Measurements from ENCODE around the gene OR51E1. TPM values are rescaled to one million over a fixed set of nuclear protein-coding genes. Genes with fewer than 3 reads are reported as not detected.

Gene OR51E1
- total RNA-seq, 2 experiments from 2014 or later = 0.09 TPM; not detected in 1

DNA sequence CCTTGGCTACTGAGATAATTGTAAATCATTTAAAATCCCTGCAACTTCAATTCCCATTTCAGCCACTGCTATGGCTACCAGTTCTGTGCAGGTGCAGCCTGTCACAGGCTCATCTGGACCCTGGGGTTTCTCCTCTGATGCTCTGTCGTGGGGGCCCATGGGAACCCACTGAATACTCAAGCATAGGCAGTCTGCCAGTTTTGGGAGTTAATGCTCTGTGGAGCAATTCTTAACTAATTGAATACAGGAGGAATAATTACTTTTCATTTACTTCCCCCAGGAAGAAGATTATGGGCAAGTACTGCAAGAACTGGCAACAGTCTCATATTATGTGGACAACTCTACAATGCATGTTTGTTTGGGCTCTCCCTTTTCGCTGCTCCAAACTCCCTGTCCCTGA lies 28.0 kb downstream of the OR51E1 start:
- CTCF ChIA-PET (ENCODE audit: unreplicated experiment) = no interaction called here
- no TSS peak for BruUV-seq (replicated peaks)
- Histone ChIP-seq H3K4me2 (ENCODE audit: low read length) (no peak overlapping the region), H2AFZ (ENCODE audit: low read length) (no peak overlapping the region), H4K20me1 (ENCODE audit: insufficient read depth, low read length) (no peaks in the 10 kb centered on the region), H3K79me2 (ENCODE audit: insufficient read depth, low read depth, low read length) (no peaks in the 10 kb centered on the region), H3K36me3 (ENCODE audit: insufficient read depth, low read length) (no peaks in the 10 kb centered on the region), H3K9me3 (ENCODE audit: low read length) (no peaks in the 10 kb centered on the region), H3K4me3 (ENCODE audit: low read depth, low read length, poor library complexity, severe bottlenecking) (no peak overlapping the region), H3K9me2 (ENCODE audit: insufficient read depth, low read length) (no peaks in the 10 kb centered on the region), H3K27ac (ENCODE audit: low read depth, low read length, poor library complexity, severe bottlenecking) (no peak overlapping the region), H3K4me1 (ENCODE audit: insufficient read depth, low read length, poor library complexity, severe bottlenecking) (no peaks in the 10 kb centered on the region)
- intact Hi-C loops (cut with micrococcal nuclease; ENCODE audit: unreplicated experiment) = no loop called here
- TF ChIP-seq, protein P1, sequence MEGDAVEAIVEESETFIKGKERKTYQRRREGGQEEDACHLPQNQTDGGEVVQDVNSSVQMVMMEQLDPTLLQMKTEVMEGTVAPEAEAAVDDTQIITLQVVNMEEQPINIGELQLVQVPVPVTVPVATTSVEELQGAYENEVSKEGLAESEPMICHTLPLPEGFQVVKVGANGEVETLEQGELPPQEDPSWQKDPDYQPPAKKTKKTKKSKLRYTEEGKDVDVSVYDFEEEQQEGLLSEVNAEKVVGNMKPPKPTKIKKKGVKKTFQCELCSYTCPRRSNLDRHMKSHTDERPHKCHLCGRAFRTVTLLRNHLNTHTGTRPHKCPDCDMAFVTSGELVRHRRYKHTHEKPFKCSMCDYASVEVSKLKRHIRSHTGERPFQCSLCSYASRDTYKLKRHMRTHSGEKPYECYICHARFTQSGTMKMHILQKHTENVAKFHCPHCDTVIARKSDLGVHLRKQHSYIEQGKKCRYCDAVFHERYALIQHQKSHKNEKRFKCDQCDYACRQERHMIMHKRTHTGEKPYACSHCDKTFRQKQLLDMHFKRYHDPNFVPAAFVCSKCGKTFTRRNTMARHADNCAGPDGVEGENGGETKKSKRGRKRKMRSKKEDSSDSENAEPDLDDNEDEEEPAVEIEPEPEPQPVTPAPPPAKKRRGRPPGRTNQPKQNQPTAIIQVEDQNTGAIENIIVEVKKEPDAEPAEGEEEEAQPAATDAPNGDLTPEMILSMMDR (conservative IDR thresholded peaks at IDR 0.05; ENCODE audit: low read length) = no peak
- no peak for TF ChIP-seq EZH2phosphoT487 (IDR thresholded peaks at IDR 0.05; ENCODE audit: borderline replicate concordance, low read depth, low read length)
- POLR2A ChIA-PET = no interaction called here
- no peak for DNase-seq (ENCODE audit: low spot score)

DNA sequence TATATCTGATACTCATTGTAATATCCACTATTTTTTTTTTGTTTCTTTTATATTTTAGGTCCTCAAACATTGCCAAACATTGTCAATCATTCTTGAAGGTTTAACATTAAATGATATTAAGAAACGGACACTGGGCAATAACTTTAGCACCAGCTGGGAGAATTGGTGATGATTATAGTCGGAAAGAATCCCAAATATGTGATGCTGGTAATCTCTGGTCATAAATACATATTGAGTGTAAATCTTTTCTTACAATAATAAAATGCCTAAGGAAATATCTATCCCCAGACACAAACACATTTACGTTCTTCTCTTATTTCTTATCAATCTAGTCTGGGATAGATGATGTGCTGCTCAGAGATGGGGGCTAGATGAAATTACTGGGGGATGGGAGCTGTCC lies 28.7 kb downstream of the OR51E1 start:
- no peaks in the 10 kb centered on the region for H3K36me3 ChIP-seq (ENCODE audit: insufficient read depth, low read length)
- no peak overlapping the region for H3K4me3 ChIP-seq (ENCODE audit: low read depth, low read length, poor library complexity, severe bottlenecking)
- no peaks in the 10 kb centered on the region for H3K4me1 ChIP-seq (ENCODE audit: insufficient read depth, low read length, poor library complexity, severe bottlenecking)
- no peak for DNase-seq (ENCODE audit: low spot score)
- ChIA-PET POLR2A (no interaction called here), CTCF (ENCODE audit: unreplicated experiment) (no interaction called here)
- no peaks in the 10 kb centered on the region for H3K79me2 ChIP-seq (ENCODE audit: insufficient read depth, low read depth, low read length)
- H3K9me3 ChIP-seq (ENCODE audit: low read length) = no peaks in the 10 kb centered on the region
- H3K9me2 ChIP-seq (ENCODE audit: insufficient read depth, low read length) = no peaks in the 10 kb centered on the region
- intact Hi-C loops (cut with micrococcal nuclease; ENCODE audit: unreplicated experiment) = no loop called here
- BruUV-seq (replicated peaks) = no TSS peak
- H2AFZ ChIP-seq (ENCODE audit: low read length) = no peak overlapping the region
- H3K27ac ChIP-seq (ENCODE audit: low read depth, low read length, poor library complexity, severe bottlenecking) = no peak overlapping the region
- TF ChIP-seq EZH2phosphoT487 (IDR thresholded peaks at IDR 0.05; ENCODE audit: borderline replicate concordance, low read depth, low read length) = no peak
- TF ChIP-seq, protein P1 (conservative IDR thresholded peaks at IDR 0.05; ENCODE audit: low read length) = no peak
- no peaks in the 10 kb centered on the region for H4K20me1 ChIP-seq (ENCODE audit: insufficient read depth, low read length)
- no peak overlapping the region for H3K4me2 ChIP-seq (ENCODE audit: low read length)

DNA sequence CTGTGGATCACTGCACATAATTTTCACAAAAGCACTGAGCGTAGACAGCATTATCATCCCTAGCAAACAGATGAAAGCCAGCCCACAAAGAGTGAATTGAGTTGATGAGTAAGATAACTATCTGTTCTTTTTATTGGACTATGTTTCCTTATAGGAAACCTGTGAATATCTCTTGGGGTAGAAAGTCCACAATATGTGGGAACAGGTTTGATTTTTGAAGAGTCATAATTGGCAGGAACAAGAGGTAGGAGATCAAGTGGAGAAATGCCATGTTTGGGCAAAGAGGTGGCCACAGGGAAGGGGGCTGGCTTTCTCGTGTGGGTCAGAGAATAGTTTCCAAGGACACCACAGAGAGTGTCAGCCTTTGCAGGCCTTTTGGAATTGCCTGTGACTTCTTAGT lies 30.0 kb downstream of the OR51E1 start:
- Histone ChIP-seq H3K4me1 (ENCODE audit: insufficient read depth, low read length, poor library complexity, severe bottlenecking) (no peaks in the 10 kb centered on the region), H3K9me2 (ENCODE audit: insufficient read depth, low read length) (no peaks in the 10 kb centered on the region), H3K4me2 (ENCODE audit: low read length) (no peak overlapping the region), H2AFZ (ENCODE audit: low read length) (no peak overlapping the region), H3K4me3 (ENCODE audit: low read depth, low read length, poor library complexity, severe bottlenecking) (no peak overlapping the region), H3K36me3 (ENCODE audit: insufficient read depth, low read length) (no peaks in the 10 kb centered on the region), H4K20me1 (ENCODE audit: insufficient read depth, low read length) (no peaks in the 10 kb centered on the region), H3K9me3 (ENCODE audit: low read length) (no peaks in the 10 kb centered on the region), H3K79me2 (ENCODE audit: insufficient read depth, low read depth, low read length) (no peaks in the 10 kb centered on the region), H3K27ac (ENCODE audit: low read depth, low read length, poor library complexity, severe bottlenecking) (no peak overlapping the region)
- BruUV-seq (replicated peaks) = no TSS peak
- TF ChIP-seq, protein P1 (conservative IDR thresholded peaks at IDR 0.05; ENCODE audit: low read length) = no peak
- no peak for TF ChIP-seq EZH2phosphoT487 (IDR thresholded peaks at IDR 0.05; ENCODE audit: borderline replicate concordance, low read depth, low read length)
- no peak for DNase-seq (ENCODE audit: low spot score)
- ChIA-PET CTCF (ENCODE audit: unreplicated experiment) (no interaction called here), POLR2A (interaction anchor here (1.0 kb wide), 1 partner anchor 36 kb away, joined by 3 read pairs; no protein-coding TSS in a partner anchor)
- intact Hi-C loops (cut with micrococcal nuclease; ENCODE audit: unreplicated experiment) = no loop called here

Data from OCI-LY7 (cell line).